ENCODE results near the gene FAM3D. TPM values are rescaled to one million over a fixed set of nuclear protein-coding genes. Genes with fewer than 3 reads are reported as not detected.

FAM3D gene
- total RNA-seq, 1 experiment from 2014 or later: 0.32 TPM

DNA sequence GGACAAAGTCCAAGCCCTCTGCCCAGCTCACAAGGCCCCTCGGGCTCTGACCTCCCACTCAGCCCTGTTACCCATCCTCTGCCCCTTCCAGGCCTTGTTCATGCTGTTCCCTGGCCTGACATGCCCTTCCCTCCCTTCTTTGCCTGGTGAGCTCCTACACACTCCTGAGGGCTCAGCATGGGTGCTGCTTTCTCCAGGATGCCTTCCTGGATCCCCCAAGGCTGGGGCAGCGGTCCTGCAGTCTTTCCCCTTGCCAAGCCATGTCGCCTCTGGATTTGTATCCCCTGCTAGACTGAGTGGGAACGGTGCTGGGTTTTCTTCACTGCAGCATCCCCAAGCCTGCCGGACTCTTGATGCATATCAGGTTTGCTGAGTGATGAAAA, 35.9 kb downstream of the FAM3D start:
- no peak for TF ChIP-seq ZFX (IDR thresholded peaks at IDR 0.05)
- no peak for TF ChIP-seq ELF1 (IDR thresholded peaks at IDR 0.05; ENCODE audit: borderline replicate concordance, low read depth)
- TF ChIP-seq, protein P1, sequence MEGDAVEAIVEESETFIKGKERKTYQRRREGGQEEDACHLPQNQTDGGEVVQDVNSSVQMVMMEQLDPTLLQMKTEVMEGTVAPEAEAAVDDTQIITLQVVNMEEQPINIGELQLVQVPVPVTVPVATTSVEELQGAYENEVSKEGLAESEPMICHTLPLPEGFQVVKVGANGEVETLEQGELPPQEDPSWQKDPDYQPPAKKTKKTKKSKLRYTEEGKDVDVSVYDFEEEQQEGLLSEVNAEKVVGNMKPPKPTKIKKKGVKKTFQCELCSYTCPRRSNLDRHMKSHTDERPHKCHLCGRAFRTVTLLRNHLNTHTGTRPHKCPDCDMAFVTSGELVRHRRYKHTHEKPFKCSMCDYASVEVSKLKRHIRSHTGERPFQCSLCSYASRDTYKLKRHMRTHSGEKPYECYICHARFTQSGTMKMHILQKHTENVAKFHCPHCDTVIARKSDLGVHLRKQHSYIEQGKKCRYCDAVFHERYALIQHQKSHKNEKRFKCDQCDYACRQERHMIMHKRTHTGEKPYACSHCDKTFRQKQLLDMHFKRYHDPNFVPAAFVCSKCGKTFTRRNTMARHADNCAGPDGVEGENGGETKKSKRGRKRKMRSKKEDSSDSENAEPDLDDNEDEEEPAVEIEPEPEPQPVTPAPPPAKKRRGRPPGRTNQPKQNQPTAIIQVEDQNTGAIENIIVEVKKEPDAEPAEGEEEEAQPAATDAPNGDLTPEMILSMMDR (IDR thresholded peaks at IDR 0.05 in 2 of 3, conservative IDR thresholded peaks at IDR 0.05 in 1 of 3; ENCODE audit: borderline replicate concordance in 1 of 3, insufficient read depth in 1 of 3, low read depth in 2 of 3, low read length in 2 of 3): no peak
- no peak for TF ChIP-seq CEBPB (IDR thresholded peaks at IDR 0.05; ENCODE audit: low read depth)
- TF ChIP-seq, protein P2, sequence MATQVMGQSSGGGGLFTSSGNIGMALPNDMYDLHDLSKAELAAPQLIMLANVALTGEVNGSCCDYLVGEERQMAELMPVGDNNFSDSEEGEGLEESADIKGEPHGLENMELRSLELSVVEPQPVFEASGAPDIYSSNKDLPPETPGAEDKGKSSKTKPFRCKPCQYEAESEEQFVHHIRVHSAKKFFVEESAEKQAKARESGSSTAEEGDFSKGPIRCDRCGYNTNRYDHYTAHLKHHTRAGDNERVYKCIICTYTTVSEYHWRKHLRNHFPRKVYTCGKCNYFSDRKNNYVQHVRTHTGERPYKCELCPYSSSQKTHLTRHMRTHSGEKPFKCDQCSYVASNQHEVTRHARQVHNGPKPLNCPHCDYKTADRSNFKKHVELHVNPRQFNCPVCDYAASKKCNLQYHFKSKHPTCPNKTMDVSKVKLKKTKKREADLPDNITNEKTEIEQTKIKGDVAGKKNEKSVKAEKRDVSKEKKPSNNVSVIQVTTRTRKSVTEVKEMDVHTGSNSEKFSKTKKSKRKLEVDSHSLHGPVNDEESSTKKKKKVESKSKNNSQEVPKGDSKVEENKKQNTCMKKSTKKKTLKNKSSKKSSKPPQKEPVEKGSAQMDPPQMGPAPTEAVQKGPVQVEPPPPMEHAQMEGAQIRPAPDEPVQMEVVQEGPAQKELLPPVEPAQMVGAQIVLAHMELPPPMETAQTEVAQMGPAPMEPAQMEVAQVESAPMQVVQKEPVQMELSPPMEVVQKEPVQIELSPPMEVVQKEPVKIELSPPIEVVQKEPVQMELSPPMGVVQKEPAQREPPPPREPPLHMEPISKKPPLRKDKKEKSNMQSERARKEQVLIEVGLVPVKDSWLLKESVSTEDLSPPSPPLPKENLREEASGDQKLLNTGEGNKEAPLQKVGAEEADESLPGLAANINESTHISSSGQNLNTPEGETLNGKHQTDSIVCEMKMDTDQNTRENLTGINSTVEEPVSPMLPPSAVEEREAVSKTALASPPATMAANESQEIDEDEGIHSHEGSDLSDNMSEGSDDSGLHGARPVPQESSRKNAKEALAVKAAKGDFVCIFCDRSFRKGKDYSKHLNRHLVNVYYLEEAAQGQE (IDR thresholded peaks at IDR 0.05; ENCODE audit: low read depth): no peak
- H4K20me1 ChIP-seq (ENCODE audit: insufficient read depth): no peaks in the 10 kb centered on the region
- H3K9me3 ChIP-seq (ENCODE audit: control insufficient read depth in 1 of 2, insufficient read depth in 1 of 2, low read depth in 1 of 2, low read length in 2 of 2): no peaks in the 10 kb centered on the region
- no peak overlapping the region for H2AFZ ChIP-seq (ENCODE audit: low read depth, low read length, poor library complexity, severe bottlenecking)
- H3K36me3 ChIP-seq (ENCODE audit: control insufficient read depth in 1 of 2, insufficient read depth in 2 of 2, low read length in 2 of 2): no peaks in the 10 kb centered on the region
- RAD21 ChIA-PET (ENCODE audit: low non-redundant PET in 1 of 2, low total read pairs in 2 of 2, uncharacterized antibody in 2 of 2, unreplicated experiment in 2 of 2): interaction anchor here (0.8 to 1.2 kb wide), 4 partner anchors 45 to 62 kb away, joined by 3 to 6 read pairs (median 4); no protein-coding TSS in a partner anchor
- H3K79me2 ChIP-seq (ENCODE audit: insufficient read depth, low read length): no peaks in the 10 kb centered on the region
- H3K27ac ChIP-seq (ENCODE audit: low read depth, low read length): no peak overlapping the region
- BruUV-seq (replicated peaks): no TSS peak
- CTCF ChIA-PET: interaction anchor here (0.9 to 3.2 kb wide), 15 partner anchors 8 to 443 kb away, joined by 3 to 53 read pairs (median 6); partner anchors contain the start of genes HTD2, KCTD6 and RPP14
- H3K9ac ChIP-seq (ENCODE audit: low read length): no peak overlapping the region
- POLR2A ChIA-PET: no interaction called here
- H3K4me3 ChIP-seq (replicated peaks in 1 of 2; ENCODE audit: low read depth in 1 of 2, low read length in 2 of 2): no peak overlapping the region
- intact Hi-C loops (cut with micrococcal nuclease): loop anchor here (1.0 to 5.0 kb wide), 4 partner anchors 62 to 324 kb away; partner anchors contain the start of genes HTD2 and RPP14
- H3K9me2 ChIP-seq (ENCODE audit: insufficient read depth): no peaks in the 10 kb centered on the region
- ATAC-seq (no peak), DNase-seq (ENCODE audit: low read depth, low spot score) (no peak)
- peaks cover 0 to 3% of the 10 kb centered on the region in 2 experiments; a peak in 1 of 4 replicates for H3K4me1 ChIP-seq (ENCODE audit: control insufficient read depth in 1 of 2, insufficient read depth in 2 of 2, low read length in 2 of 2)
- no peaks in the 10 kb centered on the region for H3K27me3 ChIP-seq (ENCODE audit: insufficient read depth, low read length)
- H3K4me2 ChIP-seq (ENCODE audit: low read length): no peak overlapping the region
